Adrenal gland (tissue), 12 donors: ENCODE measurements around the gene RSPH3. TPM values are rescaled to one million over a fixed set of nuclear protein-coding genes. Genes with fewer than 3 reads are reported as not detected.

Source experiments
- DNase-seq, 7 donors: peaks; one replicate each; pipeline ENCODE4 v3.0.0-alpha.2; 2019 to 2020
- H3K27ac ChIP-seq, 5 donors: fragments of 200-600 bp; sonication (generic) in 4 of 5; 1 replicate in 3 of 5; 2 replicates in 2 of 5; pipeline versions ENCODE4 v1.5.1 to v1.8.0; 2016 to 2020; ENCODE audit warnings: mild to moderate bottlenecking in 1 of 5
- H3K27me3 ChIP-seq: fragments of 200-600 bp; 2 replicates; pipeline ENCODE4 v1.8.0; 2021
- H3K36me3 ChIP-seq, 2 donors: fragments of 200-600 bp; replicated peaks in 1 of 2; 1 replicate in 1 of 2; 2 replicates in 1 of 2; pipeline versions ENCODE4 v1.5.1 to v1.8.0; 2018 to 2022
- H3K4me1 ChIP-seq, 2 donors: fragments of 200-600 bp; replicated peaks in 1 of 2; 1 replicate in 1 of 2; 2 replicates in 1 of 2; pipeline versions ENCODE4 v1.5.1 to v1.8.0; 2018 to 2021
- H3K4me3 ChIP-seq, 4 donors: fragments of 200-600 bp; sonication (generic) in 3 of 4; one replicate each; pipeline ENCODE4 v1.5.1; 2016 to 2018
- H3K9me3 ChIP-seq, 3 donors: fragments of 200-600 bp; sonication (generic) in 1 of 3; replicated peaks in 1 of 3; 1 replicate in 2 of 3; 2 replicates in 1 of 3; pipeline versions ENCODE4 v1.5.1 to v1.8.0; 2016 to 2021
- CTCF ChIP-seq, 6 experiments: fragments of 450-650 bp in 4 of 6; fragments of 200-600 bp in 2 of 6; sonication (generic) in 1 of 6; IDR thresholded peaks; 1 replicate in 5 of 6; 2 replicates in 1 of 6; pipeline versions ENCODE4 v1.5.1 to v1.8.0; 2016 to 2021; ENCODE audit warnings: antibody characterized with exemption in 6 of 6, mild to moderate bottlenecking in 2 of 6, moderate library complexity in 1 of 6
- POLR2A ChIP-seq, 2 donors: fragments of 450-650 bp; IDR thresholded peaks; one replicate each; pipeline ENCODE4 v1.6.1; 2017; ENCODE audit warnings: antibody characterized with exemption in 2 of 2, mild to moderate bottlenecking in 2 of 2, moderate library complexity in 1 of 2
- WGBS, 4 donors: extraction: QIAGEN DNeasy Blood & Tissue Kit in 2 of 4; methylation state at CpG; one replicate each; pipeline versions ENCODE4 v1.1.5 to v1.1.7; 2013 to 2017; 5-methylcytosine and 5-hydroxymethylcytosine counted together
- intact Hi-C, 2 donors: fragments of 100-400 bp; cut with DNase I; formaldehyde crosslinking; loops; one replicate each; pipeline versions ENCODE4 v1.14.1 to v1.15.0; 2022 to 2023
- polyA plus RNA-seq, 3 donors: library from polyadenylated mRNA; stranded (reverse); fragments of 200-250 nt in 2 of 3; fragments of 350-450 nt in 1 of 3; fragmentation: Illumina TruSeq in 1 of 3; extraction: RNeasy Lipid Tissue Mini Kit (QIAGEN cat#74804) in 1 of 3; gene quantifications; one replicate each; pipeline ENCODE4 v1.2.3, GENCODE V29; 2013 to 2014
- total RNA-seq, 9 donors: library from RNA; depleted of rRNA in 4 of 9; stranded (reverse); fragments of >200 nt in 4 of 9; fragments of 120-200 nt in 1 of 9; fragmentation: NEBNext Ultra II Directional in 1 of 9; extraction: Animal tissue kit (Norgen Biotek cat#: 25700) in 1 of 9; gene quantifications; one replicate each; pipeline versions ENCODE4 v1.1.0 to v1.2.4, GENCODE V29; 2013 to 2023
- donor health status: healthy with polysubstance abuse.
- donor health status: Bipolar disorder and iron deficiency.
- donor health status: DM: yes; HTN: yes; CAD: no.
- donor health status: DM: no; HTN: no; CAD: no.
- donor health status: DM: no; HTN: no; CAD: no.
- donor health status: DM: yes; HTN: yes; CAD: no.

Gene RSPH3
- total and polyA plus RNA-seq, 12 donors: 3.4 to 20.5 (median 12.8) TPM

- Histone ChIP-seq H3K4me1 (no peaks in the 10 kb centered on the region), H3K36me3 (no peaks in the 10 kb centered on the region), H3K9me3 (no peaks in the 10 kb centered on the region), H3K4me3 (no peak overlapping the region), H3K27me3 (no peaks in the 10 kb centered on the region), H3K27ac (no peak overlapping the region)
- 74 to 90% (median 83%) methylated on average over 4 of the region's 4 CpGs for WGBS, 4 donors
- intact Hi-C loops: no loop called here
- no peak for TF ChIP-seq POLR2A (IDR thresholded peaks at IDR 0.05)
- no peak for TF ChIP-seq CTCF (IDR thresholded peaks at IDR 0.05)
- DNase-seq: no peak
Measured at GRCh38 chr6:158933079-158933595, 66.9 kb downstream of the RSPH3 start.

DNA sequence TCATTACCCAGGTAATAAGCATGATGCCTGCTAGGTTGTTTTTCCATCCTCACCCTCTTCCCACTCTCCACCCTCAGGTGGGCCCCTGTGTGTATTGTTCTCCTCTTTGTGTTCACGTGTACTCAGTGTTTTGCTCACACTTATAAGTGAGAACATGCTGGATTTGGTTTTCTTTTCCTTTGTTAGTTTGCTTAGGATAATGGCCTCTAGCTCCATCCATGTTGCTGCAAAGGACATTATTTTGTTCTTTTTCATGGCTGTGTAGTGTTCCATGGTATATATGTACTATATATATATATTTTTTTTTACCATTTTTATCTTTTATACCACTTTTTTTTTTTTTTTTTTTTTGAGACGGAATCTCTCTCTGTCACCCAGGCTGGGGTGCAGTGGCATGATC is 71.9 kb downstream of the RSPH3 start:
- 80 to 96% (median 89%) methylated on average over 2 of the region's 2 CpGs for WGBS, 4 donors
- no peak for TF ChIP-seq CTCF (IDR thresholded peaks at IDR 0.05)
- no peak for TF ChIP-seq POLR2A (IDR thresholded peaks at IDR 0.05)
- no peaks in the 10 kb centered on the region for H3K36me3 ChIP-seq
- no peak overlapping the region for H3K27ac ChIP-seq
- no peaks in the 10 kb centered on the region for H3K4me1 ChIP-seq
- no peaks in the 10 kb centered on the region for H3K9me3 ChIP-seq
- no peak overlapping the region for H3K4me3 ChIP-seq
- no peak for DNase-seq
- H3K27me3 ChIP-seq: no peaks in the 10 kb centered on the region
- intact Hi-C loops: no loop called here

DNA sequence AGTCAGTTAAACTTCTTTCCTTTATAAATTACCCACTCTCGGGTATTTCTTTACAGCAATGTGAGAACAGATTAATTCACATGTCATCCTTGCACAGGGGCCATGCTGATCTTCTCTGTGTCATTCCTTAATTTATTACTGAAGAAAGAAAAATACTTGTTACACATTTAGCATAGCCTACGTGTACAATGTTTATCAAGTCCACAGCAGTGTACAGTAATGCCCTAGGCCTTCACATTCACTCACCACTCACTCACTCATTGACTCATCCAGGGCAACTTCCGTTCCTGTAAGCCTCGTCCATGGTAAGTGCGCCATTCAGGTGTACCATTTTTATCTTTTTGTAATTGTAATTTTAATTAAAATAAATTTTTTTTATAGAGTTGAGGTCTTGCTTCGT is 73.6 kb downstream of the RSPH3 start:
- no peak overlapping the region for H3K27ac ChIP-seq
- intact Hi-C loops: no loop called here
- 62 to 79% (median 68%) methylated on average over 6 of the region's 6 CpGs for whole genome bisulfite sequencing, 4 donors

More for the DNA sequence above, 73.6 kb downstream of the RSPH3 start:
- no peaks in the 10 kb centered on the region for H3K4me1 ChIP-seq
- no peaks in the 10 kb centered on the region for H3K36me3 ChIP-seq
- TF ChIP-seq POLR2A (IDR thresholded peaks at IDR 0.05): no peak
- no peak for TF ChIP-seq CTCF (IDR thresholded peaks at IDR 0.05)
- no peak overlapping the region for H3K4me3 ChIP-seq
- no peaks in the 10 kb centered on the region for H3K9me3 ChIP-seq
- no peaks in the 10 kb centered on the region for H3K27me3 ChIP-seq
- DNase-seq: no peak
